ENCODE data around the gene TBC1D2.

The TBC1D2 gene

GRCh38 chr9:98195671-98196070, 59.8 kb downstream of the TBC1D2 start:
- Histone ChIP-seq H3K27me3 (ENCODE audit: control insufficient read depth, insufficient read depth, low read length) (no peaks in the 10 kb centered on the region), H3K4me3 (ENCODE audit: low read depth, low read length) (no peak overlapping the region), H3K4me1 (ENCODE audit: control insufficient read depth, insufficient read depth, low read length) (peaks cover 13% of the 10 kb centered on the region), H3K9me3 (ENCODE audit: control insufficient read depth, insufficient read depth, low read length) (no peaks in the 10 kb centered on the region), H3K9ac (ENCODE audit: low read depth, low read length) (no peak overlapping the region), H3K36me3 (ENCODE audit: control insufficient read depth, insufficient read depth, low read length) (peaks cover 8% of the 10 kb centered on the region)

- Histone ChIP-seq H3K36me3 (ENCODE audit: control insufficient read depth, insufficient read depth, low read length) (no peaks in the 10 kb centered on the region), H3K4me3 (ENCODE audit: low read depth, low read length) (peak overlapping the region; percentile 73), H3K4me1 (ENCODE audit: control insufficient read depth, insufficient read depth, low read length) (peaks cover 9% of the 10 kb centered on the region), H3K9ac (ENCODE audit: low read depth, low read length) (no peak overlapping the region), H3K9me3 (ENCODE audit: control insufficient read depth, insufficient read depth, low read length) (no peaks in the 10 kb centered on the region), H3K27me3 (ENCODE audit: control insufficient read depth, insufficient read depth, low read length) (no peaks in the 10 kb centered on the region)
Observed at GRCh38 chr9:98193336-98193944, 62.0 kb downstream of the TBC1D2 start.

- Histone ChIP-seq H3K9me3 (ENCODE audit: control insufficient read depth, insufficient read depth, low read length) (no peaks in the 10 kb centered on the region), H3K9ac (ENCODE audit: low read depth, low read length) (peak within 1 kb of the TSS; percentile 73), H3K4me3 (ENCODE audit: low read depth, low read length) (peak within 1 kb of the TSS; percentile 75), H3K27me3 (ENCODE audit: control insufficient read depth, insufficient read depth, low read length) (no peaks in the 10 kb centered on the region), H3K36me3 (ENCODE audit: control insufficient read depth, insufficient read depth, low read length) (no peaks in the 10 kb centered on the region), H3K4me1 (ENCODE audit: control insufficient read depth, insufficient read depth, low read length) (peaks cover 9% of the 10 kb centered on the region)
Observed at GRCh38 chr9:98192503-98193335, 62.7 kb downstream of the TBC1D2 start, which contains the start of gene CORO2A. Gene CORO2A, minus strand, starts transcription at chr9:98192637. Its CDS starts 34,977 bp downstream, at chr9:98157660.

GRCh38 chr9:98191671-98192502, 63.6 kb downstream of the TBC1D2 start:
- Histone ChIP-seq H3K4me3 (ENCODE audit: low read depth, low read length) (peak overlapping the region; percentile 75), H3K9ac (ENCODE audit: low read depth, low read length) (peak overlapping the region; percentile 47), H3K4me1 (ENCODE audit: control insufficient read depth, insufficient read depth, low read length) (peaks cover 9% of the 10 kb centered on the region), H3K27me3 (ENCODE audit: control insufficient read depth, insufficient read depth, low read length) (no peaks in the 10 kb centered on the region), H3K36me3 (ENCODE audit: control insufficient read depth, insufficient read depth, low read length) (no peaks in the 10 kb centered on the region), H3K9me3 (ENCODE audit: control insufficient read depth, insufficient read depth, low read length) (no peaks in the 10 kb centered on the region)

GRCh38 chr9:98191181-98191608, 64.3 kb downstream of the TBC1D2 start:
- Histone ChIP-seq H3K27me3 (ENCODE audit: control insufficient read depth, insufficient read depth, low read length) (no peaks in the 10 kb centered on the region), H3K4me3 (ENCODE audit: low read depth, low read length) (peak overlapping the region; percentile 75), H3K9me3 (ENCODE audit: control insufficient read depth, insufficient read depth, low read length) (no peaks in the 10 kb centered on the region), H3K36me3 (ENCODE audit: control insufficient read depth, insufficient read depth, low read length) (no peaks in the 10 kb centered on the region), H3K9ac (ENCODE audit: low read depth, low read length) (no peak overlapping the region), H3K4me1 (ENCODE audit: control insufficient read depth, insufficient read depth, low read length) (peaks cover 9% of the 10 kb centered on the region)

- Histone ChIP-seq H3K4me3 (ENCODE audit: low read depth, low read length) (no peak overlapping the region), H3K9ac (ENCODE audit: low read depth, low read length) (no peak overlapping the region), H3K27me3 (ENCODE audit: control insufficient read depth, insufficient read depth, low read length) (no peaks in the 10 kb centered on the region), H3K9me3 (ENCODE audit: control insufficient read depth, insufficient read depth, low read length) (no peaks in the 10 kb centered on the region), H3K36me3 (ENCODE audit: control insufficient read depth, insufficient read depth, low read length) (no peaks in the 10 kb centered on the region), H3K4me1 (ENCODE audit: control insufficient read depth, insufficient read depth, low read length) (peaks cover 9% of the 10 kb centered on the region)
Observed at GRCh38 chr9:98190757-98191105, 64.7 kb downstream of the TBC1D2 start.

DNA sequence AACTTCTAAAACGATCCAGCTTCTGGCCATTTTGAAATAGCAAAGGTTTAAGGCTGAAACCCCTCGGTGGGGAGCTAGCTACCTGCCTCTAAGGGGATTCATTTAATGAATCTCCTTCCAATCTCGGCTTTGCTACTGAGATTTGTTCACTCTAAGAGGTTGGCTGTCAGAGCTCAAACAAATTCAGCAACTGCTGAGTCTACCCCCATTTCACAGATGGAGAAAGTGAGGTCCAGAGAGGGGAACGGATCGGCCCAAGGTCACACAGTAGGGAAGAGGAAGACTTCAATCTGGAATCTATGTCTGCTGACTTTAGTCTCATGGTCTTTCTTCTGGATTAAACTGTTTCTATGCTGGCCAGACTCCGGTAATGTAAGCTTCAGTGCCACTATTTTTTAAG, 66.0 kb downstream of the TBC1D2 start:
- Histone ChIP-seq H3K4me1 (ENCODE audit: control insufficient read depth, insufficient read depth, low read length) (peaks cover 9% of the 10 kb centered on the region), H3K9me3 (ENCODE audit: control insufficient read depth, insufficient read depth, low read length) (no peaks in the 10 kb centered on the region), H3K36me3 (ENCODE audit: control insufficient read depth, insufficient read depth, low read length) (no peaks in the 10 kb centered on the region), H3K9ac (ENCODE audit: low read depth, low read length) (no peak overlapping the region), H3K4me3 (ENCODE audit: low read depth, low read length) (no peak overlapping the region), H3K27me3 (ENCODE audit: control insufficient read depth, insufficient read depth, low read length) (no peaks in the 10 kb centered on the region)

- no peaks in the 10 kb centered on the region for H3K9me3 ChIP-seq (ENCODE audit: control insufficient read depth, insufficient read depth, low read length)
- no peak overlapping the region for H3K4me3 ChIP-seq (ENCODE audit: low read depth, low read length)
- no peaks in the 10 kb centered on the region for H3K36me3 ChIP-seq (ENCODE audit: control insufficient read depth, insufficient read depth, low read length)
- peaks cover 5% of the 10 kb centered on the region for H3K4me1 ChIP-seq (ENCODE audit: control insufficient read depth, insufficient read depth, low read length)
- H3K9ac ChIP-seq (ENCODE audit: low read depth, low read length): no peak overlapping the region
- H3K27me3 ChIP-seq (ENCODE audit: control insufficient read depth, insufficient read depth, low read length): no peaks in the 10 kb centered on the region
Observed at GRCh38 chr9:98187926-98188325, 67.5 kb downstream of the TBC1D2 start.

- peaks cover 1% of the 10 kb centered on the region for H3K4me1 ChIP-seq (ENCODE audit: control insufficient read depth, insufficient read depth, low read length)
- H3K36me3 ChIP-seq (ENCODE audit: control insufficient read depth, insufficient read depth, low read length): no peaks in the 10 kb centered on the region
- no peaks in the 10 kb centered on the region for H3K9me3 ChIP-seq (ENCODE audit: control insufficient read depth, insufficient read depth, low read length)
- H3K4me3 ChIP-seq (ENCODE audit: low read depth, low read length): no peak overlapping the region
- H3K9ac ChIP-seq (ENCODE audit: low read depth, low read length): no peak overlapping the region
- H3K27me3 ChIP-seq (ENCODE audit: control insufficient read depth, insufficient read depth, low read length): no peaks in the 10 kb centered on the region
Observed at GRCh38 chr9:98186236-98186635, 69.2 kb downstream of the TBC1D2 start.

- Histone ChIP-seq H3K27me3 (ENCODE audit: control insufficient read depth, insufficient read depth, low read length) (no peaks in the 10 kb centered on the region), H3K9me3 (ENCODE audit: control insufficient read depth, insufficient read depth, low read length) (no peaks in the 10 kb centered on the region), H3K9ac (ENCODE audit: low read depth, low read length) (no peak overlapping the region), H3K4me1 (ENCODE audit: control insufficient read depth, insufficient read depth, low read length) (no peaks in the 10 kb centered on the region), H3K36me3 (ENCODE audit: control insufficient read depth, insufficient read depth, low read length) (peaks cover 3% of the 10 kb centered on the region), H3K4me3 (ENCODE audit: low read depth, low read length) (no peak overlapping the region)
Observed at GRCh38 chr9:98185611-98186171, 69.8 kb downstream of the TBC1D2 start.

- H3K9me3 ChIP-seq (ENCODE audit: control insufficient read depth, insufficient read depth, low read length): no peaks in the 10 kb centered on the region
- no peak overlapping the region for H3K9ac ChIP-seq (ENCODE audit: low read depth, low read length)
- H3K27me3 ChIP-seq (ENCODE audit: control insufficient read depth, insufficient read depth, low read length): no peaks in the 10 kb centered on the region
- H3K36me3 ChIP-seq (ENCODE audit: control insufficient read depth, insufficient read depth, low read length): peaks cover 3% of the 10 kb centered on the region
- no peak overlapping the region for H3K4me3 ChIP-seq (ENCODE audit: low read depth, low read length)
- no peaks in the 10 kb centered on the region for H3K4me1 ChIP-seq (ENCODE audit: control insufficient read depth, insufficient read depth, low read length)
Observed at GRCh38 chr9:98185021-98185567, 70.4 kb downstream of the TBC1D2 start.
